NCI-H2171 (cell line): Measurements from ENCODE around the gene JAKMIP2.
"Not testable (repeated sequence)": the region's sequence is repeated elsewhere in the genome, so short reads cannot be mapped to it uniquely, and the experiment has no call there.

Source experiments
- DNase-seq: peaks from one replicate; lab custom pipeline; 2025; lab: John Stamatoyannopoulos, UW

JAKMIP2 gene

DNA sequence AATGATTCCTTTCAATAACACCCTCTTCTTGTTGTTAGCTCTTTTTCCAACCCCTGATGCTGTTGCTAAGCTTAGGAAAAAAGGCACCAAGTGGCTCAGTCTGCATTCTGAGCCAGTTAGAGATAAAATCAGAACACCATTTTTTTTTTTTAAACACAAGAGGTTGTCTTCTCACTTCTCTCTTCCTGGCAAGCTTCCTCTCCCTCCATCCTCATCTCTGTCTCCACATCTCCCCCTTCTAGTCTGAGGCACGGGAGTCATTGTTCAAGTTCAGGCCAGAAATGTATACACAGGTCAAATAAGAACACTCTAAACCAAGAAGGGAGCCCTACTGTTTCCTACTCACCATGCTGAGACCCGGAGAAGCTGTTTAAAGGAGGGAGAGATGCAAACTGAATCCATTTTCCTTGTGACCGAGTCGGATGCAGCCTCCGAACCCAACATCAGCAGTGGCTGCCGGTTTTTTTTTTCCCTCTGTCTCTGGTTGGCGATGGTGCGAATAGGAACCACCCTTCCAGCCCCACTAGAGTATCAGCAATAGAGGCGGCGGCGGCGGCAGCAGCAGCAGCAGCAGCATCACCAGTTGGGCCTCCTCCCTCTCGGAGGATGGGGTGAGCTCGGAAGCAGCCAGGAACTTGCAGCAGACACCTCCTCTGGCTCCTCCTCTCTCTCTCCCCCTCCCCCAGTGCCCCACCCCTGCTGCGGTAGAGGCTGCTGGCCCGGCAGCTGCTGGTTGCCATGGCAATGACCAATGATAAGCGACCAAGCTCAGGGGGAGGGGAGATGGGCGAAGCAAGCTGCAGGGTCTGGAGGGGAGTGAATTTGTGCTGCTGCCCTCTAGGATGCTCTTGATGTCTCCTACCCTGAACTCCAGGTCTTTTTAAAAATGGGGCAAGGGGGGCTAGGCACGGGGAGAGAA, at the start of gene JAKMIP2:
Gene JAKMIP2, minus strand, starts transcription at position 619 of the 919 bp plus-strand sequence. CDS start 110,922 bp downstream, outside the sequence.
- peak; percentile 92 for DNase-seq

DNA sequence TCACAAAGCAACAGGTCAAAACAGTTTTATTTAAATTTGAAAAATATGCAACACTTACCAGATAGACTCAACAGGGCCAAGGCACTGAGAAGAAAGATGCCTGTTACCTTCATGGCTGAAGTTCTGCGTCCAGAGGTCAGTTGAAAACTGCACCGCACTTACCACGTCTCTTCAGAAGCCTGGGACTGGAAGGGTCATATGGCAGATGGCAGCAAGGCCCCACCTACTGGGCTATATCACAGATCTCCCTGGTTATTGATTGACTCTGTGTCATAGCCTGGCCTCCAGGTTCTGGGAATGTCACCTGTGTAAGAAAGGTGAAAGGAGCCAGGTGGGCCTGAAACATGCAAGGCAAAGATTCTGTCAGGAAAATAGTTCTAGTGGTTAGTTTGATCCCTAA, 48.9 kb upstream of the JAKMIP2 start, which contains the start of gene SPINK1:
Gene SPINK1, minus strand, starts transcription at position 207 of the 400 bp plus-strand sequence. Its CDS starts 94 bp downstream, at position 113.
- DNase-seq, result no peak

DNA sequence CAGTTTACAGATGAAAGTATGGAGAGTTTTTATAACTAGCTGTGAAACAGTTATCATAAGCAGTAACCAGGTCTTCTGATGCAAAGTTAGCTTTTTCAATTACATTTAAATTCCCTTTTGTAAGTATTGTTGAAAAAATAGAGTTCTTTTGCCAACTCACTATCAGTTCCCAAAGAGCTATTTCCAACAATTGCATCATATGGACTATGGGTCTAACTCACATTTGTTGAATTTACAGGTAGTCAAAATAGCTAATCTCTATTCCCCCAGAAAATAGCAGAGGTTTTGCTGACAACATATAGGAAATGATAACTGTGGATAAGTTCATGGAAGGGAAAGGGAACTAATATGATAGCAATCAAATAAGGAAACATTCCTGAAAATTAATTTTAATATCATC, 47.5 kb upstream of the JAKMIP2 start:
- DNase-seq, result no peak

DNA sequence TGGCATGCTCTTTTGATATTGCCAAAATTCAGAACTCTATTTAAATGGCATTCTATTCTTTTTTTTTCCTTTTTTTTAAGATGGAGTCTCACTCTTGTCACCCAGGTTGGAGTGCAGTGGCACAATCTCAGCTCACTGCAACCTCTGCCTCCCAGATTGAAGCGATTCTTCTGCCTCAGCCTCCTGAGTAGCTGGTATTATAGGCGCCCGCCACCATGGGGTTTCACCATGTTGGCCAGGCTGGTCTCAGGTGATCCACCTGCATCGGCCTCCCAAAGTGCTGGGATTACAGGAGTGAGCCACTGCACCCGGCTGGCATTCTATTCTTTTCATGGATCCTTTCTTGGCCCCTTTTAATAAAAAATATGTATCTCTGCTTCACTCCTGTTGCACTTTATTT, 44.5 kb upstream of the JAKMIP2 start:
- not testable (repeated sequence) for DNase-seq

DNA sequence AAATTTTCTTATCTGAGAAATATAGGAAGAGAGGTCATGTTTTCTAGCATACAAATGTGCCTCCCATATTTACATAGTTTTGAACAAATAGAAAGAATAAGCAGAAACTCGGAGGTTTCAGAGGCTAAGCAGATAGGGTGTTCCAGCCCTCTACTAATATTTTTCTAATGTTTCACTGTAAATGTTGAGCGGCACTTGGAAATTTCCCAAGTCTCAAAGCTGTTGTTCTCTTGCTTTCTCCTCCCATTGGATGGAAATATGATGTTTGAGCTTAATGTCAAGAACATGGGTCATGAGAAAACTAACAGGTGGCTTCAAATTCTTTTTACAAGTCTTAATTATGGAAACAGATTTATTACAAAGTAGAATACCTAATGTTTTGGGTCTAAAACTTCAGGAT, 43.8 kb upstream of the JAKMIP2 start:
- DNase-seq, result no peak

DNA sequence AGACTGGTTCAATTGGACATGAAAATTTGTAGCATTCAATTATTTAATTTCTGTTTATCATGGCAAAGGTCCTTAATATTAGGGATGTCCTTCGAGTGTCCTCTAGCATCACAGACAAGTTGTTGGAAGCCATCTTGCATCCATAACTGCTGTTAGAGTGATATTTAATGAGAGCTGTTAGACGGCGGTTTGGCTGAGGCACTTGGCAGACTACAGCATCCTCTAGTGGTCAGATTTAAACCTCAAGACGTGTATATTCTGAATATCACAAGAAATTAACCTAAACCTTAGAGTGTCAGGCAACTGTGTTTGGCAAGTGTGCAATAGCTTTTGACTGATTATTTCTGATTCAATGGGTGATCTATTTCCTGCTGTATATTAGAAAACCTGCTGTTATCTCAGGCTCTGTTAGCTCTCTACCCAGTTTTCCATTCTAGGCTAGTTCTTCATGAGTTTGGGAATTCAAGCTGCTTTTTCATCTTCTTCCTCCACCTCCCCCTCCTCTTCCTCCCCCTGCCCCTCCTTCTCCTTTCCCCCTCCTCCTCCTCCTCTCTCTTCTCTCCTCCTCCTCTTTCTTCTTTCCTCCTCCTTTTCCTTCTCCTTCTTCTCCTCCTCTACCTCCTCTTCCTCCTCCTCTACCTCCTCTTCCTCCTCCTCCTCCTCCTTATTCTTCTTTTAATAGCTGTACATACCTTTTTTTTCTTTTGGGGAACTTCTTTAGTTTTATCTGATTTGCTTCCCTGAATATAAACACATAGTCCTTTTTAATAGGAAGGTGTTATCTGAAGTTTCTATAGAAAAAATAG, 40.4 kb upstream of the JAKMIP2 start:
- DNase-seq, result peak; percentile 38

DNA sequence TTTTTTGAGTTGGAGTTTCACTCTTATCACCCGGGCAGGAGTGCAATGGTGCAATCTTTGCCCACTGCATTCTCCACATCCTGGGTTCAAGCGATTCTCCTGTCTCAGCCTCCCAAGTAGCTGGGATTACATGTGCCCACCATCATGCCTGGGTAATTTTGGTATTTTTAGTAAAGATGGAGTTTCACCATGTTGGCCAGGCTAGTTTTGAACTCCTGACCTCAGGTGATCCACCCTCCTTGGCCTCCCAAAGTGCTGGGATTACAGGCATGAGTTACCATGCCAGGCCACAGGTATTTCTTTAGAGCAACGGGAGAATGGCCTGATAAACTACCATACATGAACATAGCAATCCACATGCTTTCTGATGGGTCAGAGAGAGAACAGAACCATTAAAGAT, 39.7 kb upstream of the JAKMIP2 start:
- not testable (repeated sequence) for DNase-seq

DNA sequence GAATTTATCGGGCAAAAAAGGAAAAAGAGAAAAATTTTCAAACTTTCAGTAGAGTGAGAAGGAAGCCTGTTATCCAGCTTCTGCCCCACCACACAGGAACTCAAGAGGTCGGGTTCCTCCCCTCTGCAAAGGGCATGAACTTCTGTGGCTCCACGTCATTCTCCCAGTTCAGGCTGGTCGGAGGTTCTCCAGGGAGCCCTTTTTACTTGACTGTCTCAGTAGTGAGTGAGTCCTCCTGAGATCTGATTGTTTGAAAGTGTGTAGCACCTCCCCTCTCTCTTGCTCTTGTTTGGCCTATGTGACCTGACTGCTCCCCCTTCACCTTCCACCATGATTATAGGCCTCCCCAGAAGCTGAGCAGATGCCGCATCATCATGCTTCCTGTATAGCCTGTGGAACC, 39.2 kb upstream of the JAKMIP2 start:
- DNase-seq, result no peak

DNA sequence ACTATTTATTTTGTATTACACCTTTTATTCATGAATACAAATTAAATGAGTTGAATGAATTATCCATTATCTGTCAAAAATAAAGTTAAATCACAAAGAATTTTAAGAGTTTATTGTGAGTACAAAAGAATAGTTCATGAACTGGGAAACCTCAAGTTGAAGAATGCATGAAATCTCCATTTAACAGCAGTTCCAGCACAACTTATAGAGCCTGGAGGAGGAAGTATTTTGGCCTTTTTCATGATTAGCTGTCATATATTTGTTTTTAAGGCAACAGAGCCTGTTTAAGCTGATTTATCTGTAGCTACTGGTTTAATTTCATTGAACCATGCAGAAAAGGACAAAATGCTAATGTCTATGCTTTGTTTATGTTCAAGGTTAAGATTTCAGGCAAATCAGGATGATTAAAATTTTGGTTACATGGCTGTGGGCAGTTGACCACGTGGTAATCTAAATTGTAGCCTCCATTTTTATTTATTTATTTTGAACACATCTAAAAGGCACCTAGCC, 36.8 kb upstream of the JAKMIP2 start:
- no peak for DNase-seq

DNA sequence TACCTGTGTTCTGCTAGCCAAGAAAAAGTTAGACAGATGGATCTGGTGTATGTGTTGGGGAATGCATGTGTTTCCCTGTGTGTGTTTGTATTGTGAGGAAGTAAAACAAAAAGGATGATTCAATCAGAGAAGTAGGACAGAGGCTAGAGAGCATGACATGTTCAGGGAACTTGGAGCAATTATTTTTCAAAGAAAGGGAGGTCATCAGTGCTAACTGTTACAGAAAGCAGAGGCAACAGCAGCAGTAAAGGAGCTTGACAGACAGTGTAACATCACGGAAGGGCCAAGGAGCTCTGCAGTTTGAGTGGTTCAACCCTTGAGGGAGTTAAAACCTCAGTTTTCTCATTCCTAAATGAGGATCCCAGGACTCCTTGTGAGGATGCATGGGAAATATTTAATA, 35.8 kb upstream of the JAKMIP2 start:
- no peak for DNase-seq

DNA sequence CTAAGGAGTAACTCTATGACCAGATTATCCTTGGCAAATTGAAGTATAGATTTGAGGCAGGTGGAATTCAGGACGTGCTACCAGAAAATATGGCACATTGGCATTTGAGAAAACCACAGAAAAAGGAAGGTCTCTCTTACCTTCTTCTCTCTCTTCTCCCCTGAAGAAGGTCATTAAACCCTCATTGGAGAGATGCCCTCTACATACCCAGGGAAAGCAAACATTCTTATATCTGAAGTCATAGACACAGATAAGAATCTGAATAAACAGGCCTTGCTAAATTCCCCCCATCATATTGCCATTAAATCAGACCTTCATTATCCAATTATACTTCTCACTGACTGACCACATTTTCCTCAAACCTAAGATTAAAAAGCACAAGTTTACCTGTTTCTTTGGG, 31.2 kb upstream of the JAKMIP2 start:
- no peak for DNase-seq

DNA sequence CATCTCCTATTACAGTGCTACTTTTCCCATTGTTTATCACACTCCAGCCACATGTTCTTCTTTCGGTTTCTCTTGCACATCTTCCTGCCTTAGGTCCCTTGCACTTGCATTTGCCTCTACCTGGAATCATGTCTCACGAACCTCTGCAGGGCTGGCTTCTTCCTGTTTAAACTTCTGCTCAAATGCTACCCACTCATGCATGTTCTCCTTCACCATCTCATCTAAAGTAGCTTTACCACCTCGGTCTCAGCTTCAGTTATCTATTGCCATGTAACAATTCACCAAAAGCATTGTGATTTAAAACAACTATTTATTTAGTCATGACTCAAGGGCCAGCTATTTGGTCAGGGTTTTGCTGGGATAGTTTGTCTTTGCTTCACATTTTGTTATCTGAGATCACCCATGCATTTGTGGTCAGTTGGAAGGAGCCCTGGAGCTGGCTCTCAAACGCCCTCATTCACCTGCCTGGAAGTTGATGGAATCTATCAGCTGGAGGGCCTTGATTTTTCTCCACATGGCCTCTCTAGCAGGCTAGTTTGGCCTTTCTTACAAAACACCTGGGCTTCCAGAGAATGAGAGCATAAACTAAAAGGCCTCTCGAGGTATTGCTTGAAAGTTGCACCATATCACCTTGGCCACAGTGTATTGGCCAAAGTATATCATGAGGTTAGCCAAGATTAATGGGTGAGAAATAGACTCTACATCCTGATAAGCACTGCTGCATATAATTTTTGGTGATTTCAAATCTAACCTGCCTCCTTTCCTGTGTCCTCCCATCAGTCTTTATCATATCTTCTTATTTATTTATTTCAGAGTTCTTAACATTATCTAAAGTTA, 27.5 kb upstream of the JAKMIP2 start:
- DNase-seq, result no peak

DNA sequence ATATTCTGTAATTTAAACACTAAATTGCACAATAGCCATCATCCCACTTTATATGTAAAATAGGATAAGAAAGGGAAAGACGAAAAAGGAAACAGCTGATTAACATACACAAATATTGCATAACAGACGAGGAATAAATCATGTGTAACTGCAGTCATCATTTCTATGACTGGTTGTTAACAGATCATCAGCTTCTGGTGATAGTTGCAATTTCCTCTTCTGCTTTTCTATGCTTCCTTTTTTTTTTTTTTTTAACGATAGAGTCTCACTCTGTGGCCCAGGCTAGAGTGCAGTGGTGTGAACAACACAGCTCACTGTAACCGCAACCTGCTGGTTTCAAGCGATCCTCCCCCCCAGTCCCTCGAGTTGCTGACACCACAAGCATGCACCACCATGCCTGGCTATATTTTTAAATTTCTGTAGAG, 22.5 kb upstream of the JAKMIP2 start:
- no peak for DNase-seq

DNA sequence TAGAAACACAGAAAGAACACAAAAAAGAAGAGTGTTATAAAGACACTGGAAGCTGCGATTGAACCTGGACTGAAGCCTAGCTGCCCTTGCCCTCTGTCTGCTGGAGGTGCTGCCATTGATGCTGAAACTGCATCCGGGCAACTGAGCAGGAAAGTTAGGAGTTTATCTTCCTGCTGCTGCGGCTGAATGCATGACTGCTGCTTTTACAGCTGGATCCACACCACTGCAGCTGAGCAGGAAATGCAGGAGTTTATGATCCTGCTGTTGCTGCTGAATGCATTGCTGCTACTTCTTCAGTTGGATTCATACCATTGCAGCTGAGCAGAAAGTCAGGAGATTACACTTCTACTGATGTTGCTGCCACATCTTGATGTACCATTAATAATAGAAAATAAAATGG, 21.8 kb upstream of the JAKMIP2 start:
- DNase-seq, result no peak

DNA sequence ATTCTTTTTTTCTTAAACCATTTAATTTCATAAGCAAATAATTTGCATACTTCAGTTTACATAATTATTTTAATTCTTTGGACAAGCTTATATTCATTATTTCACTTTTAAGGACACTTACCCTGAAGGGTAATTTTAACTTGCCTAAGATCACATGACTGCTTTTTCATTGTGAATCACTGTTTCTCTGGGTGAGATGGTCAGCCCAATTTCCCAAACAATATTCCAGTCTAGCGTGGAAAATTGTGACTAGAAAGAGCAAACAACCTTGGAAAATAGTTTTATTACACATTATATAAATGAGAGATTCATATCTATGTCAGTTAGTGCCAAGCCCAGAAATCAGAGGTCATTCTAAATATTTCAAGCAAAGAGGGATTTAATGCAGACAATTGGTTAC, 21.4 kb upstream of the JAKMIP2 start:
- no peak for DNase-seq

DNA sequence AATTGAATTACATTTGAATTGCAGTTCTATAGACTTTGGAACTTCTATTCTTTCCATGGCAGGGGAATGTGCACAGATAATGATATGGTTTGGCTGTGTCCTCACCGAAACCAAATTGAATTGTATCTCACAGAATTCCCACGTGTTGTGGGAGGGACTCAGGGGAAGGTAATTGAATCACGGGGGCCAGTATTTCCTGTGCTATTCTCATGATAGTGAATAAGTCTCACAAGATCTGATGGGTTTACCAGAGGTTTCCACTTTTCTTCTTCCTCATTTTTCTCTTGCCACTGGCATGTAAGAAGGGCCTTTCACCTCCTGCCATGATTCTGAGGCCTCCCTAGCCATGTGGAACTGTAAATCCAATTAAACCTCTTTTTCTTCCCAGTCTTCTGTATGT, 20.6 kb upstream of the JAKMIP2 start:
- DNase-seq, result not testable (repeated sequence)

DNA sequence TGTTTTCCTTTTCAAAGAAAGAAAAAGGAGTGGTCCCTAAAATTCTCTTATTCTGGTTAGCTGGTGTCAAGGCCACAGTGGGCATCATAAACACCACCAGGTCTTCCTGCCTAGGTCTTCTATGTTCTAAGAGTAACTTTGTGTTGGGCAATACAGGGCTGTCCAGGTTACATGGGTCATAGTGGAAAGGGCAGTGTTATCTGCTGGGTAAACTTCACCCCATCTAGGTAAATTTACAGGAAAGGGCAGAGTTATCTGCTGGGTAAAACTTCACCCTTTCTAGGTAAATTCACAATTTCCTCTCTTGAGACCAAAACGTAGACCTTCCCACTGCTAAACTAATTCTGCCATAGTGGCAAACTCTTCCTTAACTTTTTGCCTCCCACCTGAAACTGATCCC, 18.9 kb upstream of the JAKMIP2 start:
- no peak for DNase-seq

DNA sequence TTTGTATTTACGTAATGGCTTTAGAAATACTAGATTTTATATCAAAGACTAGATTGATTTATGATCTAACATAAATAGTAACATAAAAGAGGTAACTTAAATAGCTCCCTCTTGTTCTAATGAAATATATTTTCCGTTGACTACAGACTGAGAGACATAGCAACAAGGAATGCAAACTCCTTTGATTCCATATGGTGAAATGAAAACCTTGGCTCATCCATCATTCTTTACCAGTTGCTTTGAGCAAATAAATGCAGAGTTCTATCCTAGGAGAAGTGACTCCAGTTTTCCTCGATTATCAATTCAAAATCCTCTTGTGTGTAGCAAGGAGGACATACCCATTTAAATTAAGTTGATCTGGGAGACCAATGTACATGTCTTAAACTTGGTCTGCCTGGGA, 18.0 kb upstream of the JAKMIP2 start:
- DNase-seq, result no peak

DNA sequence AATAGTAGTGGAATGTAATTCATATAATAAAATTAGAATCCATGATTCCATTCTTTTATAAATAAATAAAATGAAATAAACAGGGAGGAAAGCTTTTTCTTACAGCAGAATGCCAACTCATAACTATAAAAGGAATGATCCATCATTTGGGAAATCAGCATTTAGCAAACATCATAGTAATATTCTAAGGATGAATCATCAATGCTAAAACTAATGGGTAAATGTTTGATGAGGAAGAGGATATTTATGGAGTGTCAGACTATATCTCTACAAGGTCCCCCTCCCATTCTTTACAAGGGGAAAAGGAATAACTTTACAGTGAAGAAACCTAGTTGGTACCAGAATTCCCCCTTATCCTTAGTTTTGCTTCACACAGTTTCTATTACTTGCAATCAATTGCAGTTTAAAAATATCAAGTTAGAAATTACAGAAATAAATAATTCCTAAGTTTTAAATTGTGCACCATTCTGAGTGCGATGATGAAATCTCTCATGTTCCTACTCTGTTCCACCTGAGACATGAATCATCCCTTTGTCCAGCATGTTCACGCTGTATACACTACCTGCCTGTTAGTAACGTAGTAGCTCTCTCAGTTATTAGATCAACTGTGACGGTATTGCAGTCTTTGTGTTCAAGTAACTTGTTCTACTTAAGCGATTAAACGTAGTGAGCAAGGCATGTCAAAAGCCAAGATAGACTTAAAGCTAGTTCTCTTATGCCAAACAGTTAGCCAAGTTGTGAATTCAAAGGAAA, 14.2 kb upstream of the JAKMIP2 start:
- DNase-seq, result no peak

DNA sequence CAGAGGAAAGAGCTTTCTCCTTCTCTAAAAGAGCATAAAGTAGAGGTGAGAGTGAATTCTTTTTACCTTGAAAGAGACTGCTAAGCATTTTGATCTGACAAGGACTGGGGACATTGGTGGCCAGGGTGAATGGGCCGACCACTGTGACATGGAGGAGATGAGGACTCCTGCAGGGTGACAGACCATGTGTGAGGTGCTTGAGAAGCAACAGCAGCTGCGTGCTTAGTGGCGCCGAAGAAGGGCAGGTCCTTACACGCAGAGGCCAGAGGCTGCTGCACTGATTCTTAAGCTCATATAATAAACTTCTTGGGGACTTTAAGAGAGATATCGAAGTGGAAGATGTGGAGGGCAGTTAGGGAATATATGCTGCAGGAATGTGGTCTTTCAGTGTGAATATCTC, 8.7 kb upstream of the JAKMIP2 start:
- no peak for DNase-seq

DNA sequence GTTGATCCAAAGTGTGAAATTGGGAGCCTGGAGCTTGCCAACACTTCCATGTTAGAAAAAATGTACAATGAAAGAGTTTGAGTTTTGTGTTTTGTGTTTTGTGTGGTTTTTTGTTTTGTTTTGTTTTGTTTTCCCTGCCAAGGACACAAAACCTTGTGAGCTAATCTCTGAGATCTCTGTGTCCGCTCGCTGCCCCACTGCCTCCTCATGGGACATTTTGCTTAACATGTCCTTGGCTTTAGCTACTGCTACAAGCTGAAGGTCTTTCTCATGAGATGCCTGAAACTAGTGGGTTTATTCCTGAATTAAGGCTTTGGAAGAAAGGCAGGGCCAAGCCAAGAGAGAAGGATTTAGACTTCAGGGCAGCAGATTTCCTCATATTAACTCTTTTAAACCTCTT, 7.3 kb upstream of the JAKMIP2 start:
- DNase-seq, result no peak
